NCI-H2029 (cell line): Measurements from ENCODE around the gene SNX8.

ENCODE experiments used
- DNase-seq: peaks from one replicate; lab custom pipeline; 2025; lab: John Stamatoyannopoulos, UW

Gene SNX8

GRCh38 chr7:2202901-2203765, 111.1 kb downstream of the SNX8 start:
- no peak for DNase-seq

- DNase-seq = no peak
Observed at GRCh38 chr7:2202361-2202761, 111.9 kb downstream of the SNX8 start.
